ENCODE measurements around the gene HS2ST1.

Gene HS2ST1

DNA sequence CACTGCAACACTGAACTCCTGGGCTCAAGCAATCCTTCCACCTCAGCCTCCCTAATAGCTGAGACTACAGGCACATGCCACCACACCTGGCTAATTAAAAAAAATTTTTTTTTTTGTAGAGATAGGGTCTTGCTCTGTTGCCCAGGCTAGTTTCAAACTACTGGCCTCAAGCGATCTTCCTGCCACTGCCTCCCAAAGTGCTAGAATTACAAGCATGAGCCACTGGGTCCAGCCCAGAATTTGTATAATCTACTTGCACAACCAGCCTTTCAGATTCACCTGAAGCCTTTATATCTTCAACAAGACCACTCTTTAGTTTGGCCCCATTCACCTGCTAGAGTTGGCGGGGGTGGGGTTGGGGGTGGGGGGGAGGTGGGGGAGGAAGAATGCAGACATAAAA, 232.6 kb downstream of the HS2ST1 start:
- ChIA-PET CTCF (no interaction called here), POLR2A (no interaction called here)
- H3K36me3 ChIP-seq (ENCODE audit: control insufficient read depth in 2 of 2, insufficient read depth in 1 of 2, low read length in 2 of 2), result no peaks in the 10 kb centered on the region

DNA sequence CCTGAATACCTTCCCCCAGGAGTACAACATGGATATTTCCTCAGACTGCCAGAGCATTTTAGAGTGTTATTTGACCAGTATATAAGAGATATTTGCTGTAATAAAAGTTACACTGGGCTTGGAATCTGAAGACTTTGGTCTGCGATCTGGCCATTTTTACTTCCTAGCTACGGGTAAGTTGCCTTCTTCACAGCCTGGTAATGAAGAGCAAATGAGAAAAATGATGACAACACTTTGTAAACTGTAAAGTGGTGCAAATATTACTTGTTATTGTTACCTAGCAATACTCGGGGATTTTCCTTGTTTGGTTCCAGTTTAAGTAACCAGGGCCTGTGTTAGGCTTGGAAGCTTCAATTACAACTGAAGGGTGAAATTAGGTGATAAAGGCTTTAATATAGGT, 233.4 kb downstream of the HS2ST1 start:
- H3K4me3 ChIP-seq (ENCODE audit: low read depth, low read length), result no peak overlapping the region
- ChIA-PET POLR2A (no interaction called here), CTCF (no interaction called here)
- H3K36me3 ChIP-seq (ENCODE audit: control insufficient read depth in 2 of 2, insufficient read depth in 1 of 2, low read length in 2 of 2), result no peaks in the 10 kb centered on the region
- H3K27ac ChIP-seq (ENCODE audit: extremely low read depth, low read depth, low read length), result no peak overlapping the region
- TF ChIP-seq SP7 (tag by site-specific recombination; IDR thresholded peaks at IDR 0.05) (no peak), SP2 (tag by site-specific recombination; IDR thresholded peaks at IDR 0.05) (no peak), ZNF366 (tag by site-specific recombination; conservative IDR thresholded peaks at IDR 0.05) (no peak), ZNF777 (tag by site-specific recombination; IDR thresholded peaks at IDR 0.05; ENCODE audit: borderline replicate concordance) (no peak), SETDB1 (IDR thresholded peaks at IDR 0.05; ENCODE audit: insufficient read length, low read length) (no peak), HOXC10 (CRISPR knock-in tag; IDR thresholded peaks at IDR 0.05) (no peak), ZNF155 (tag by site-specific recombination; IDR thresholded peaks at IDR 0.05) (no peak), ZNF394 (tag by site-specific recombination; IDR thresholded peaks at IDR 0.05; ENCODE audit: borderline replicate concordance) (no peak), ZNF621 (tag by site-specific recombination; IDR thresholded peaks at IDR 0.05) (no peak), ZBTB17 (tag by site-specific recombination; IDR thresholded peaks at IDR 0.05) (no peak), ZNF223 (tag by site-specific recombination; IDR thresholded peaks at IDR 0.05) (no peak), KLF1 (tag by site-specific recombination; IDR thresholded peaks at IDR 0.05) (no peak), ZSCAN16 (tag by site-specific recombination; IDR thresholded peaks at IDR 0.05) (no peak)
- TF ChIP-seq, protein P1, sequence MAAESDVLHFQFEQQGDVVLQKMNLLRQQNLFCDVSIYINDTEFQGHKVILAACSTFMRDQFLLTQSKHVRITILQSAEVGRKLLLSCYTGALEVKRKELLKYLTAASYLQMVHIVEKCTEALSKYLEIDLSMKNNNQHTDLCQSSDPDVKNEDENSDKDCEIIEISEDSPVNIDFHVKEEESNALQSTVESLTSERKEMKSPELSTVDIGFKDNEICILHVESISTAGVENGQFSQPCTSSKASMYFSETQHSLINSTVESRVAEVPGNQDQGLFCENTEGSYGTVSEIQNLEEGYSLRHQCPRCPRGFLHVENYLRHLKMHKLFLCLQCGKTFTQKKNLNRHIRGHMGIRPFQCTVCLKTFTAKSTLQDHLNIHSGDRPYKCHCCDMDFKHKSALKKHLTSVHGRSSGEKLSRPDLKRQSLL (tag by site-specific recombination; IDR thresholded peaks at IDR 0.05), result no peak
- TF ChIP-seq, protein P2, sequence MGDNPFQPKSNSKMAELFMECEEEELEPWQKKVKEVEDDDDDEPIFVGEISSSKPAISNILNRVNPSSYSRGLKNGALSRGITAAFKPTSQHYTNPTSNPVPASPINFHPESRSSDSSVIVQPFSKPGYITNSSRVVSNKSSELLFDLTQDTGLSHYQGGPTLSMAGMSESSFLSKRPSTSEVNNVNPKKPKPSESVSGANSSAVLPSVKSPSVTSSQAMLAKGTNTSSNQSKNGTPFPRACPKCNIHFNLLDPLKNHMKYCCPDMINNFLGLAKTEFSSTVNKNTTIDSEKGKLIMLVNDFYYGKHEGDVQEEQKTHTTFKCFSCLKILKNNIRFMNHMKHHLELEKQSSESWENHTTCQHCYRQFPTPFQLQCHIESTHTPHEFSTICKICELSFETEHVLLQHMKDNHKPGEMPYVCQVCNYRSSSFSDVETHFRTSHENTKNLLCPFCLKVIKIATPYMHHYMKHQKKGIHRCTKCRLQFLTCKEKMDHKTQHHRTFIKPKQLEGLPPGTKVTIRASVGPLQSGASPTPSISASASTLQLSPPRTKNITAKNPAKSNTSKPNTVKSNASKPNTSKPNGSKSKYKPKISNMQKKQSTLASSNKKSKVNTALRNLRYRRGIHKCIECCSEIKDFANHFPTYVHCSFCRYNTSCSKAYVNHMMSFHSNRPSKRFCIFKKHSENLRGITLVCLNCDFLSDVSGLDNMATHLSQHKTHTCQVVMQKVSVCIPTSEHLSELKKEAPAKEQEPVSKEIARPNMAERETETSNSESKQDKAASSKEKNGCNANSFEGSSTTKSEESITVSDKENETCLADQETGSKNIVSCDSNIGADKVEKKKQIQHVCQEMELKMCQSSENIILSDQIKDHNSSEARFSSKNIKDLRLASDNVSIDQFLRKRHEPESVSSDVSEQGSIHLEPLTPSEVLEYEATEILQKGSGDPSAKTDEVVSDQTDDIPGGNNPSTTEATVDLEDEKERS (tag by site-specific recombination; IDR thresholded peaks at IDR 0.05), result no peak
- TF ChIP-seq, protein P3, sequence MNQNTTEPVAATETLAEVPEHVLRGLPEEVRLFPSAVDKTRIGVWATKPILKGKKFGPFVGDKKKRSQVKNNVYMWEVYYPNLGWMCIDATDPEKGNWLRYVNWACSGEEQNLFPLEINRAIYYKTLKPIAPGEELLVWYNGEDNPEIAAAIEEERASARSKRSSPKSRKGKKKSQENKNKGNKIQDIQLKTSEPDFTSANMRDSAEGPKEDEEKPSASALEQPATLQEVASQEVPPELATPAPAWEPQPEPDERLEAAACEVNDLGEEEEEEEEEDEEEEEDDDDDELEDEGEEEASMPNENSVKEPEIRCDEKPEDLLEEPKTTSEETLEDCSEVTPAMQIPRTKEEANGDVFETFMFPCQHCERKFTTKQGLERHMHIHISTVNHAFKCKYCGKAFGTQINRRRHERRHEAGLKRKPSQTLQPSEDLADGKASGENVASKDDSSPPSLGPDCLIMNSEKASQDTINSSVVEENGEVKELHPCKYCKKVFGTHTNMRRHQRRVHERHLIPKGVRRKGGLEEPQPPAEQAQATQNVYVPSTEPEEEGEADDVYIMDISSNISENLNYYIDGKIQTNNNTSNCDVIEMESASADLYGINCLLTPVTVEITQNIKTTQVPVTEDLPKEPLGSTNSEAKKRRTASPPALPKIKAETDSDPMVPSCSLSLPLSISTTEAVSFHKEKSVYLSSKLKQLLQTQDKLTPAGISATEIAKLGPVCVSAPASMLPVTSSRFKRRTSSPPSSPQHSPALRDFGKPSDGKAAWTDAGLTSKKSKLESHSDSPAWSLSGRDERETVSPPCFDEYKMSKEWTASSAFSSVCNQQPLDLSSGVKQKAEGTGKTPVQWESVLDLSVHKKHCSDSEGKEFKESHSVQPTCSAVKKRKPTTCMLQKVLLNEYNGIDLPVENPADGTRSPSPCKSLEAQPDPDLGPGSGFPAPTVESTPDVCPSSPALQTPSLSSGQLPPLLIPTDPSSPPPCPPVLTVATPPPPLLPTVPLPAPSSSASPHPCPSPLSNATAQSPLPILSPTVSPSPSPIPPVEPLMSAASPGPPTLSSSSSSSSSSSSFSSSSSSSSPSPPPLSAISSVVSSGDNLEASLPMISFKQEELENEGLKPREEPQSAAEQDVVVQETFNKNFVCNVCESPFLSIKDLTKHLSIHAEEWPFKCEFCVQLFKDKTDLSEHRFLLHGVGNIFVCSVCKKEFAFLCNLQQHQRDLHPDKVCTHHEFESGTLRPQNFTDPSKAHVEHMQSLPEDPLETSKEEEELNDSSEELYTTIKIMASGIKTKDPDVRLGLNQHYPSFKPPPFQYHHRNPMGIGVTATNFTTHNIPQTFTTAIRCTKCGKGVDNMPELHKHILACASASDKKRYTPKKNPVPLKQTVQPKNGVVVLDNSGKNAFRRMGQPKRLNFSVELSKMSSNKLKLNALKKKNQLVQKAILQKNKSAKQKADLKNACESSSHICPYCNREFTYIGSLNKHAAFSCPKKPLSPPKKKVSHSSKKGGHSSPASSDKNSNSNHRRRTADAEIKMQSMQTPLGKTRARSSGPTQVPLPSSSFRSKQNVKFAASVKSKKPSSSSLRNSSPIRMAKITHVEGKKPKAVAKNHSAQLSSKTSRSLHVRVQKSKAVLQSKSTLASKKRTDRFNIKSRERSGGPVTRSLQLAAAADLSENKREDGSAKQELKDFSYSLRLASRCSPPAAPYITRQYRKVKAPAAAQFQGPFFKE (tag by site-specific recombination; IDR thresholded peaks at IDR 0.05; ENCODE audit: borderline replicate concordance), result no peak
- TF ChIP-seq, protein P4, sequence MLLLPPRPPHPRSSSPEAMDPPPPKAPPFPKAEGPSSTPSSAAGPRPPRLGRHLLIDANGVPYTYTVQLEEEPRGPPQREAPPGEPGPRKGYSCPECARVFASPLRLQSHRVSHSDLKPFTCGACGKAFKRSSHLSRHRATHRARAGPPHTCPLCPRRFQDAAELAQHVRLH (tag by site-specific recombination; IDR thresholded peaks at IDR 0.05), result no peak
- TF ChIP-seq, protein P5, sequence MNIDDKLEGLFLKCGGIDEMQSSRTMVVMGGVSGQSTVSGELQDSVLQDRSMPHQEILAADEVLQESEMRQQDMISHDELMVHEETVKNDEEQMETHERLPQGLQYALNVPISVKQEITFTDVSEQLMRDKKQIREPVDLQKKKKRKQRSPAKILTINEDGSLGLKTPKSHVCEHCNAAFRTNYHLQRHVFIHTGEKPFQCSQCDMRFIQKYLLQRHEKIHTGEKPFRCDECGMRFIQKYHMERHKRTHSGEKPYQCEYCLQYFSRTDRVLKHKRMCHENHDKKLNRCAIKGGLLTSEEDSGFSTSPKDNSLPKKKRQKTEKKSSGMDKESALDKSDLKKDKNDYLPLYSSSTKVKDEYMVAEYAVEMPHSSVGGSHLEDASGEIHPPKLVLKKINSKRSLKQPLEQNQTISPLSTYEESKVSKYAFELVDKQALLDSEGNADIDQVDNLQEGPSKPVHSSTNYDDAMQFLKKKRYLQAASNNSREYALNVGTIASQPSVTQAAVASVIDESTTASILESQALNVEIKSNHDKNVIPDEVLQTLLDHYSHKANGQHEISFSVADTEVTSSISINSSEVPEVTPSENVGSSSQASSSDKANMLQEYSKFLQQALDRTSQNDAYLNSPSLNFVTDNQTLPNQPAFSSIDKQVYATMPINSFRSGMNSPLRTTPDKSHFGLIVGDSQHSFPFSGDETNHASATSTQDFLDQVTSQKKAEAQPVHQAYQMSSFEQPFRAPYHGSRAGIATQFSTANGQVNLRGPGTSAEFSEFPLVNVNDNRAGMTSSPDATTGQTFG (tag by site-specific recombination; IDR thresholded peaks at IDR 0.05; ENCODE audit: borderline replicate concordance), result no peak
- H3K4me1 ChIP-seq (ENCODE audit: control insufficient read depth, insufficient read depth, low read length), result no peaks in the 10 kb centered on the region
- no peaks in the 10 kb centered on the region for H3K9me3 ChIP-seq (ENCODE audit: control insufficient read depth, insufficient read depth, low read depth, low read length)

More for the DNA sequence above, 232.6 kb downstream of the HS2ST1 start:
- Histone ChIP-seq H3K4me1 (ENCODE audit: control insufficient read depth, insufficient read depth, low read length) (no peaks in the 10 kb centered on the region), H3K27ac (ENCODE audit: extremely low read depth, low read depth, low read length) (no peak overlapping the region), H3K9me3 (ENCODE audit: control insufficient read depth, insufficient read depth, low read depth, low read length) (no peaks in the 10 kb centered on the region), H3K4me3 (ENCODE audit: low read depth, low read length) (no peak overlapping the region)
- no peak for TF ChIP-seq ZNF776 (tag by site-specific recombination; IDR thresholded peaks at IDR 0.05; ENCODE audit: borderline replicate concordance)
- TF ChIP-seq FEZF1 (tag by site-specific recombination; IDR thresholded peaks at IDR 0.05), result no peak
- no peak for TF ChIP-seq EGR2 (tag by site-specific recombination; IDR thresholded peaks at IDR 0.05; ENCODE audit: low read depth)
- no peak for TF ChIP-seq ZBTB17 (tag by site-specific recombination; IDR thresholded peaks at IDR 0.05)
- no peak for TF ChIP-seq GLI4 (tag by site-specific recombination; IDR thresholded peaks at IDR 0.05)
- no peak for TF ChIP-seq HOXC10 (CRISPR knock-in tag; IDR thresholded peaks at IDR 0.05)
- no peak for TF ChIP-seq OSR2 (tag by site-specific recombination; IDR thresholded peaks at IDR 0.05)
